Measurements from ENCODE around the gene SLC3A2.
"Not testable (repeated sequence)": the region's sequence is repeated elsewhere in the genome, so short reads cannot be mapped to it uniquely, and the experiment has no call there.

Gene SLC3A2

GRCh38 chr11:62880803-62881578 is at the start of gene SLC3A2:
TSS of gene SLC3A2 (plus strand) at chr11:62880896. CDS start at chr11:62881024, 128 bp downstream.
- DNase-seq: peak; percentile 94

- DNase-seq: no peak
These were observed 49.7 kb upstream of the SLC3A2 start for GRCh38 chr11:62830904-62831519.

GRCh38 chr11:62831520-62832335 is 49.0 kb upstream of the SLC3A2 start, which contains the start of gene STX5:
TSS of gene STX5 (minus strand) at chr11:62832051. CDS start at chr11:62831243, 808 bp downstream.
- peak; percentile 100 for DNase-seq

- peak; percentile 70 for DNase-seq
These were observed 48.1 kb upstream of the SLC3A2 start, which contains the start of gene TEX54 for GRCh38 chr11:62832336-62833234. TSS of gene TEX54 (minus strand) at chr11:62832841.

GRCh38 chr11:62835336-62835735 is 45.4 kb upstream of the SLC3A2 start:
- no peak for DNase-seq

- DNase-seq: peak; percentile 93
These were observed 41.4 kb upstream of the SLC3A2 start, which contains the start of gene WDR74 for GRCh38 chr11:62839050-62839945. TSS of gene WDR74 (minus strand) at chr11:62839590. CDS start at chr11:62839570, 20 bp downstream.

- peak; percentile 89 for DNase-seq
These were observed 39.9 kb upstream of the SLC3A2 start for GRCh38 chr11:62840721-62841360.

- DNase-seq: peak; percentile 99
These were observed 39.1 kb upstream of the SLC3A2 start for GRCh38 chr11:62841361-62842170.

GRCh38 chr11:62842171-62842741 is 38.4 kb upstream of the SLC3A2 start:
- DNase-seq: peak; percentile 90

- not testable (repeated sequence) for DNase-seq
These were observed 37.8 kb upstream of the SLC3A2 start for GRCh38 chr11:62842891-62843290.

- DNase-seq: no peak
These were observed 37.2 kb upstream of the SLC3A2 start for GRCh38 chr11:62843466-62843865.

GRCh38 chr11:62844154-62844553 is 36.5 kb upstream of the SLC3A2 start:
- DNase-seq: no peak

GRCh38 chr11:62846177-62846576 is 34.5 kb upstream of the SLC3A2 start:
- DNase-seq: no peak

- no peak for DNase-seq
These were observed 32.9 kb upstream of the SLC3A2 start for GRCh38 chr11:62847767-62848314.

- DNase-seq: peak; percentile 81
These were observed 29.5 kb upstream of the SLC3A2 start for GRCh38 chr11:62850911-62851806.

GRCh38 chr11:62851807-62852522 is 28.7 kb upstream of the SLC3A2 start:
- DNase-seq: no peak
